CD8-positive, alpha-beta memory T cell (primary cell): Measurements from ENCODE around the gene CENPW. TPM values are rescaled to one million over a fixed set of nuclear protein-coding genes. Genes with fewer than 3 reads are reported as not detected.

Experiments used
- CTCF ChIA-PET: fragments of 350-600 bp; sonication (Branson Sonifier 250); formaldehyde crosslinking; loops from one replicate; lab custom pipeline; 2021; ENCODE audit warnings: antibody characterized with exemption; lab: Charles Lee
- POLR2A ChIA-PET: fragments of 350-600 bp; sonication (Branson Sonifier 250); formaldehyde crosslinking; loops from one replicate; lab custom pipeline; 2021; ENCODE audit warnings: antibody characterized with exemption; lab: Charles Lee
- DNase-seq, 5 donors: peaks; one replicate each; pipeline versions ENCODE4 v3.0.0 to v3.0.0-alpha.2; 2020 to 2022; ENCODE audit warnings: mixed read lengths in 1 of 5
- H3K27ac ChIP-seq: one replicate; pipeline ENCODE4 v1.7.0; 2013; ENCODE audit warnings: low read depth, mild to moderate bottlenecking, low read length, moderate library complexity
- H3K27me3 ChIP-seq: 2 replicates; pipeline ENCODE4 v1.7.0; 2013; ENCODE audit warnings: low read length, mild to moderate bottlenecking; ENCODE audit not compliant: insufficient read depth, poor library complexity, severe bottlenecking
- H3K36me3 ChIP-seq: 2 replicates; pipeline ENCODE4 v1.7.0; 2013; ENCODE audit warnings: mild to moderate bottlenecking, low read length, moderate library complexity; ENCODE audit not compliant: insufficient read depth
- H3K4me1 ChIP-seq: 2 replicates; pipeline ENCODE4 v1.7.0; 2013; ENCODE audit warnings: mild to moderate bottlenecking, low read length, moderate library complexity; ENCODE audit not compliant: insufficient read depth
- H3K4me3 ChIP-seq: 2 replicates; pipeline ENCODE4 v1.7.0; 2013; ENCODE audit warnings: mild to moderate bottlenecking, low read length
- H3K9me3 ChIP-seq: 2 replicates; pipeline ENCODE4 v1.7.0; 2013; ENCODE audit warnings: mild to moderate bottlenecking, low read length
- H3K27ac Mint-ChIP-seq, 8 donors: one replicate each; pipeline ENCODE4 v1.8.0; 2020 to 2021; ENCODE audit warnings: mixed read lengths in 8 of 8, mild to moderate bottlenecking in 6 of 8, inconsistent platforms in 3 of 8, moderate library complexity in 3 of 8
- H3K27me3 Mint-ChIP-seq, 2 donors: one replicate each; pipeline ENCODE4 v1.8.0; 2020 to 2021; ENCODE audit warnings: mixed read lengths in 2 of 2, mild to moderate bottlenecking in 1 of 2, moderate library complexity in 1 of 2
- H3K36me3 Mint-ChIP-seq, 3 donors: one replicate each; pipeline ENCODE4 v1.8.0; 2020 to 2021; ENCODE audit warnings: mixed read lengths in 3 of 3, inconsistent platforms in 1 of 3, mild to moderate bottlenecking in 1 of 3
- H3K4me1 Mint-ChIP-seq, 3 donors: one replicate each; pipeline ENCODE4 v1.8.0; 2020 to 2021; ENCODE audit warnings: mixed read lengths in 3 of 3, inconsistent platforms in 1 of 3, mild to moderate bottlenecking in 1 of 3
- H3K4me3 Mint-ChIP-seq, 7 donors: one replicate each; pipeline ENCODE4 v1.8.0; 2020 to 2021; ENCODE audit warnings: mixed read lengths in 7 of 7, mild to moderate bottlenecking in 6 of 7, moderate library complexity in 4 of 7, inconsistent platforms in 2 of 7
- H3K9me3 Mint-ChIP-seq, 5 donors: one replicate each; pipeline ENCODE4 v1.8.0; 2020 to 2022; ENCODE audit warnings: mixed read lengths in 5 of 5, mild to moderate bottlenecking in 3 of 5, moderate library complexity in 2 of 5, inconsistent platforms in 1 of 5
- polyA plus RNA-seq: library from polyadenylated mRNA; unstranded; fragments of 300-500 nt; fragmentation: Illumina TruSeq; gene quantifications from one replicate; pipeline ENCODE4 v1.2.3, GENCODE V29; 2021
- total RNA-seq, 2 experiments: library from RNA; stranded (reverse); gene quantifications; one replicate each; pipeline ENCODE4 v1.2.3, GENCODE V29; 2021

Gene CENPW
- total and polyA plus RNA-seq, 3 experiments from 2014 or later: 3.1 to 54.1 (median 50.0) TPM

DNA sequence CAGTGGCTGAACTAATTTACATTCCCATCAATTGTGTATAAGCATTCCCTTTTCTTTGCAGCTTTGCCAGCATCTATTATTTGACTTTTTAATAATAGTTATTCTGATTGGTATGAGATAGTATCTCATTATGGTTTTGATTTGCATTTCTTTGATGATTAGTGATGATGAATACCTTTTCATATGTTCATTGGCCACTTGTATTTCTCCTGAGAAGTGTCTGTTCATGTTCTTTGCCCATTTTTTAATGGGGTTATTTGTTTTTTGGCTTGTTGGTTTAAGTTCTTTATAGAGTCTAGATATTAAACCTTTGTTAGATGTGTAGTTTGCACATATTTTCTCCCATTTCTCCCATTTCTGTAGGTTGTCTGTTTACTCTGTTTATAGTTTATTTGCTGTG lies 16.6 kb downstream of the CENPW start:
- Histone ChIP-seq H3K27ac (no peak overlapping the region), H3K4me1 (no peaks in the 10 kb centered on the region), H3K4me3 (no peak overlapping the region), H3K36me3 (no peaks in the 10 kb centered on the region), H3K27me3 (no peaks in the 10 kb centered on the region), H3K9me3 (no peaks in the 10 kb centered on the region)
- no peak overlapping the region for H3K27ac Mint-ChIP-seq
- H3K27me3 Mint-ChIP-seq: no peaks in the 10 kb centered on the region
- no peak for DNase-seq
- peaks cover 6 to 39% (median 27%) of the 10 kb centered on the region in 5 donors for H3K9me3 Mint-ChIP-seq
- no peak overlapping the region for H3K4me3 Mint-ChIP-seq
- peaks cover 0 to 18% (median 2%) of the 10 kb centered on the region in 3 donors for H3K36me3 Mint-ChIP-seq
- ChIA-PET POLR2A (no interaction called here), CTCF (no interaction called here)
- H3K4me1 Mint-ChIP-seq: no peaks in the 10 kb centered on the region

DNA sequence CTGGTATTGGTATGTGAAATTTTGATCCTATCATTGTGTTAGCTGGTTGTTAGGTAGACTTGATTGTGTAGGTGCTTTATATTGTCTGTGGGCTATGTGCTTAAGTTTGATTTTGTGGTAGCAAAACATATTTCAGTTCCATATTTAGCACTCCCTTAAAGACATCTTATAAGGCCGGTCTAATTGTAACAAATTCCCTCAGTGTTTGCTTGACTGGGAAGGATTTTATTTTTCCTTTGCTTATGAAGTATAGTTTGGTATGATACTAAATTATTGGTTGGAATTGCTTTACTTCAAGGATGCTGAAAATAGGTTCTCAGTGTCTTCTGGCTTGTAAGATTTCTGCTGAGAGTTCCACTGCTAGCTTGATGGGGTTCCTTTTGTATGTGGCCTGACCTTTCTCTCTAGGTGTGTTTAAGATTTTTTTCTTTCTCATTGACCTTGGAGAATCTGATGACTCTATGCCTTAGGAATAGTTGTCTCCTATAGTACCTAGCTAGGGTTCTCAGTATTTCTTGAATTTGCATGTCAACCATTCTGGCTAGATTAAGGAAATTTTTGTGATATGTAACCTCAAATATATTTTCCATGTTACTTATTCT lies 20.1 kb downstream of the CENPW start:
- no peaks in the 10 kb centered on the region for H3K27me3 Mint-ChIP-seq
- Histone ChIP-seq H3K27ac (no peak overlapping the region), H3K36me3 (no peaks in the 10 kb centered on the region), H3K4me1 (no peaks in the 10 kb centered on the region), H3K9me3 (no peaks in the 10 kb centered on the region), H3K27me3 (no peaks in the 10 kb centered on the region), H3K4me3 (no peak overlapping the region)
- H3K9me3 Mint-ChIP-seq: peaks cover 6 to 43% (median 27%) of the 10 kb centered on the region in 5 donors
- DNase-seq: no peak
- H3K36me3 Mint-ChIP-seq: peaks cover 0 to 18% (median 2%) of the 10 kb centered on the region in 3 donors
- ChIA-PET CTCF (no interaction called here), POLR2A (no interaction called here)
- no peaks in the 10 kb centered on the region for H3K4me1 Mint-ChIP-seq
- H3K27ac Mint-ChIP-seq: no peak overlapping the region
- H3K4me3 Mint-ChIP-seq: no peak overlapping the region

GRCh38 chr6:126361832-126362440 lies 22.0 kb downstream of the CENPW start:
- no peaks in the 10 kb centered on the region for H3K27me3 Mint-ChIP-seq
- H3K27ac ChIP-seq: no peak overlapping the region
- H3K36me3 ChIP-seq: no peaks in the 10 kb centered on the region
- no peaks in the 10 kb centered on the region for H3K4me1 ChIP-seq
- H3K9me3 Mint-ChIP-seq: peaks cover 6 to 40% (median 22%) of the 10 kb centered on the region in 5 donors
- H3K27ac Mint-ChIP-seq: no peak overlapping the region
- ChIA-PET POLR2A (no interaction called here), CTCF (no interaction called here)
- no peak overlapping the region for H3K4me3 ChIP-seq
- no peaks in the 10 kb centered on the region for H3K9me3 ChIP-seq
- no peak for DNase-seq
- H3K27me3 ChIP-seq: no peaks in the 10 kb centered on the region
- peaks cover 0 to 18% (median 2%) of the 10 kb centered on the region in 3 donors for H3K36me3 Mint-ChIP-seq
- H3K4me3 Mint-ChIP-seq: no peak overlapping the region
- no peaks in the 10 kb centered on the region for H3K4me1 Mint-ChIP-seq

- Mint-ChIP-seq H3K27ac (no peak overlapping the region), H3K4me1 (no peaks in the 10 kb centered on the region), H3K4me3 (no peak overlapping the region), H3K36me3 (no peaks in the 10 kb centered on the region), H3K27me3 (no peaks in the 10 kb centered on the region), H3K9me3 (peaks cover 0 to 2% (median 0%) of the 10 kb centered on the region in 5 donors)
- Histone ChIP-seq H3K27ac (no peak overlapping the region), H3K4me1 (no peaks in the 10 kb centered on the region), H3K9me3 (no peaks in the 10 kb centered on the region), H3K27me3 (no peaks in the 10 kb centered on the region), H3K36me3 (no peaks in the 10 kb centered on the region), H3K4me3 (no peak overlapping the region)
- POLR2A ChIA-PET: no interaction called here
- DNase-seq: no peak
- CTCF ChIA-PET: no interaction called here
Measured at GRCh38 chr6:126367849-126368248, 27.9 kb downstream of the CENPW start.

DNA sequence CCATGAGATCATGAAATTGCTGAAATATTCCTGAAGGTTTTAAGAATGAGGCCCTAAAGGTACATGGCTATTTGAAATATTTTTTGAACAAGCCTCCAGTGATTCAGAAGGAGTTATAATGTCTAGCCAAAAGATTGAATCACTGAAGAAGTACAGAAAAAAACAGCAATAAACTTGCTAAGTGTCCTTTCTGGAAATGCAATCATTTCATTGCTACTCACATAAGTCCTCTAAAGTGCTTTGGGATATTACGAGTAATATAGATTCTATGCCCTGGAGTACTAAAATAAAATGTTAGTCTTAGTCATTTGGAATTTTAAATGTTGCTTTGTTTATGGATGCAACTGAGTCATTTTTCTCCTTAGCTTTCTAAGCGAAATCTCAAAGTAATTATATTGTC lies 32.7 kb downstream of the CENPW start:
- POLR2A ChIA-PET: no interaction called here
- H3K27ac ChIP-seq: no peak overlapping the region
- no peaks in the 10 kb centered on the region for H3K27me3 Mint-ChIP-seq
- no peak overlapping the region for H3K27ac Mint-ChIP-seq
- no peaks in the 10 kb centered on the region for H3K27me3 ChIP-seq
- H3K4me1 ChIP-seq: no peaks in the 10 kb centered on the region
- H3K4me3 ChIP-seq: no peak overlapping the region
- CTCF ChIA-PET: no interaction called here
- H3K9me3 Mint-ChIP-seq: peaks cover 0 to 2% (median 0%) of the 10 kb centered on the region in 5 donors
- no peak overlapping the region for H3K4me3 Mint-ChIP-seq
- no peaks in the 10 kb centered on the region for H3K4me1 Mint-ChIP-seq
- H3K36me3 Mint-ChIP-seq: no peaks in the 10 kb centered on the region
- no peaks in the 10 kb centered on the region for H3K9me3 ChIP-seq
- DNase-seq: no peak
- no peaks in the 10 kb centered on the region for H3K36me3 ChIP-seq

- ChIA-PET CTCF (no interaction called here), POLR2A (no interaction called here)
- no peak overlapping the region for H3K4me3 ChIP-seq
- peaks cover 0 to 2% (median 0%) of the 10 kb centered on the region in 5 donors for H3K9me3 Mint-ChIP-seq
- no peaks in the 10 kb centered on the region for H3K4me1 Mint-ChIP-seq
- H3K4me1 ChIP-seq: no peaks in the 10 kb centered on the region
- H3K36me3 Mint-ChIP-seq: no peaks in the 10 kb centered on the region
- DNase-seq: no peak
- no peaks in the 10 kb centered on the region for H3K27me3 Mint-ChIP-seq
- no peak overlapping the region for H3K4me3 Mint-ChIP-seq
- no peaks in the 10 kb centered on the region for H3K27me3 ChIP-seq
- H3K9me3 ChIP-seq: no peaks in the 10 kb centered on the region
- H3K27ac ChIP-seq: no peak overlapping the region
- no peaks in the 10 kb centered on the region for H3K36me3 ChIP-seq
- no peak overlapping the region for H3K27ac Mint-ChIP-seq
Measured at GRCh38 chr6:126373344-126373743, 33.4 kb downstream of the CENPW start.

DNA sequence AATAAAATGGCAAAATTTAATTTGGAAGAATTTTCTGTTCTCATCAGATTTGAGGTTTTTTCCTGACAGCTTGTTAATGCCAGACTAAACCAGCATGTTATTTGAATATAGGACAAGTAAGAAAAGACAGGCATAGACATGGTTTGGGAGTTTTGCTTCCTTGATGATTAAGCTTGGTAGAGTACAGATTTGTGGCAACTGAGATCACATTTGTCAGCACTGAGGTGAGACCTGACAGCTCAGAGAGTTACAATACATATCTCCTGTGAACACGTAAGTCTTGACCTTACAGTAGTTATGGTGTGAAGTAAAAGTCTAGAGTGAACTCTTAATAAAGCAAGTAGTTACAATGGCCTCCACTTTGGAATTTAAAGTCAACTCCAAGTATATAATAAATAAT lies 34.5 kb downstream of the CENPW start:
- H3K27me3 Mint-ChIP-seq: no peaks in the 10 kb centered on the region
- Histone ChIP-seq H3K4me1 (no peaks in the 10 kb centered on the region), H3K36me3 (no peaks in the 10 kb centered on the region), H3K27ac (no peak overlapping the region), H3K27me3 (no peaks in the 10 kb centered on the region), H3K4me3 (no peak overlapping the region), H3K9me3 (no peaks in the 10 kb centered on the region)
- no peaks in the 10 kb centered on the region for H3K9me3 Mint-ChIP-seq
- POLR2A ChIA-PET: no interaction called here
- H3K4me3 Mint-ChIP-seq: no peak overlapping the region
- CTCF ChIA-PET: no interaction called here
- no peaks in the 10 kb centered on the region for H3K4me1 Mint-ChIP-seq
- DNase-seq: no peak
- H3K27ac Mint-ChIP-seq: no peak overlapping the region
- H3K36me3 Mint-ChIP-seq: no peaks in the 10 kb centered on the region

- Mint-ChIP-seq H3K27ac (no peak overlapping the region), H3K27me3 (no peaks in the 10 kb centered on the region), H3K36me3 (no peaks in the 10 kb centered on the region), H3K4me3 (no peak overlapping the region), H3K9me3 (peaks cover 0 to 6% (median 1%) of the 10 kb centered on the region in 5 donors), H3K4me1 (no peaks in the 10 kb centered on the region)
- Histone ChIP-seq H3K4me1 (no peaks in the 10 kb centered on the region), H3K27ac (no peak overlapping the region), H3K36me3 (no peaks in the 10 kb centered on the region), H3K9me3 (no peaks in the 10 kb centered on the region), H3K4me3 (no peak overlapping the region), H3K27me3 (no peaks in the 10 kb centered on the region)
- ChIA-PET POLR2A (no interaction called here), CTCF (no interaction called here)
- DNase-seq: no peak
Measured at GRCh38 chr6:126376682-126377081, 36.8 kb downstream of the CENPW start.
